ENCODE measurements around the gene MMP28. TPM values are rescaled to one million over a fixed set of nuclear protein-coding genes. Genes with fewer than 3 reads are reported as not detected.
A peak's percentile ranks its signal among the peaks of the same experiment; 100 is the strongest.

Gene MMP28
- 2.8 and 6.4 TPM in 2 replicates for total RNA-seq (2021)
- Bru-seq, nascent RNA = percentile 30 among the genes with signal in this experiment
- percentile 34 among the genes with signal in this experiment for BruChase-seq, experiment 1, labeled RNA remaining after a 2-hour chase
- percentile 25 among the genes with signal in this experiment for BruChase-seq, experiment 2, labeled RNA remaining after a 6-hour chase
- long read RNA-seq, partial matches to known transcripts = 0 of 2 reads
- long read RNA-seq, other reads (novel, unspliced or antisense) = 1 of 2 reads

DNA sequence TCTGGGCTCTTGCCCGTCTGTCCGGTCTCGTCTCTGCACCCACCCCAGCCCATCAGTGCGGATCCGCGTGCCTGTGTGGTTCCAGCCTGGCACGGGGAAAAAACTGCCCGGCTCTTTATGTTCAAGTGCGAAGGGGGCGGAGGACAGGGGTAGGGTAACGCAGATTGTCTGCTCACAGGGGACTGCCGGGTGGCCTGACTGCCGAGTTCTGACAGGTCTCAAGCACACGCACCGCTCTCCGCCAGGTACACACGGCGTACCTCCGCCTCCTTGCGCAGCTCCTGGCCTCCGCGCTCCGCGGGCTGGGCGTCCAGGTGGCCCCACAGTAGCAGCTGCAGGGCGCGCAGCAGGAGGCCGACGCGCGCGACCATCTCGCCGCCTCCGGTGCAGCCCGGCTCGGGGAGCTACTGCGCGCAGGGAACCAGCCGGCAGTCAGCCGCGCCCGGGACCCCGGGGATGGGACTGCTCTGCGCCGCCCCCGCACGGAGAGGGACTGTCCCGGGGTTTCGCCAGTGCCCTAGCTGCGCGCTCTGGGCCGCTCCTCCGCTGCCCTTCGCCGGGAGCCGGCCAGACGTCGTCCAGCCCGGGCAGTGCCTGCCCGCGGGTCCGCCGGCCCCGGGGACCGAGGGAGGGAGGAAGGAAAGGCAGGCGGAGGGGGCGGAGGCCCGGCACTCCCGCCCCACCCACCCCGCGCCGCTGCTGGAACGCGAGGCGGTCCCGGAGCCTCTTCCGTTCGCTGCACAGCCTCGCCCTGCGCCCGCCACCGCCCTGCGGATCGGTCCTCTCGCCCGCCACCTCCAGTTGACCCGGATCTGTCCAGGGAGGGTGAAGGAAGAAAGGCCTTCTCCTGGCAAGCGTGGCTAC is at the start of gene MMP28:
Gene MMP28, minus strand, starts transcription at position 635 of the 864 bp plus-strand sequence. Its CDS starts 264 bp downstream, at position 371.
- CTCF ChIA-PET = no interaction called here
- no peaks in the 10 kb centered on the region for H4K20me1 ChIP-seq (ENCODE audit: insufficient read depth)
- no peaks in the 10 kb centered on the region for H3K79me2 ChIP-seq (ENCODE audit: low read depth)
- DNase-seq = peak in 1 of 2 experiments; percentile 46
- H3K4me1 ChIP-seq (replicated peaks; ENCODE audit: insufficient read depth) = peaks cover 16% of the 10 kb centered on the region; the same call in 1 of the 2 replicates
- H3K4me3 ChIP-seq = peak within 1 kb of the TSS; percentile 65
- intact Hi-C loops (cut with micrococcal nuclease; ENCODE audit: unreplicated experiment) = no loop called here
- peaks cover 45% of the 10 kb centered on the region for H3K27me3 ChIP-seq (ENCODE audit: insufficient read depth, low read depth)
- no peaks in the 10 kb centered on the region for H3K36me3 ChIP-seq (ENCODE audit: low read depth)
- BruUV-seq (replicated peaks) = no TSS peak
- no peaks in the 10 kb centered on the region for H3K9me2 ChIP-seq (ENCODE audit: insufficient read depth)
- peak within 1 kb of the TSS; percentile 91 for H3K4me2 ChIP-seq
- peaks cover 16% of the 10 kb centered on the region; the same call in 1 of the 2 replicates for H3F3A ChIP-seq (ENCODE audit: insufficient read depth, low read depth)
- peak within 1 kb of the TSS; percentile 80; the same call in 1 of the 2 replicates for H2AFZ ChIP-seq
- H3K9me3 ChIP-seq (ENCODE audit: insufficient read depth, low read depth) = no peaks in the 10 kb centered on the region
- no peak within 1 kb of the TSS for H3K27ac ChIP-seq
- POLR2A ChIA-PET (ENCODE audit: unreplicated experiment) = interaction anchor here (0.7 kb wide), 1 partner anchor 63 kb away, joined by 4 read pairs; no protein-coding TSS in a partner anchor
- TF ChIP-seq, protein P1, sequence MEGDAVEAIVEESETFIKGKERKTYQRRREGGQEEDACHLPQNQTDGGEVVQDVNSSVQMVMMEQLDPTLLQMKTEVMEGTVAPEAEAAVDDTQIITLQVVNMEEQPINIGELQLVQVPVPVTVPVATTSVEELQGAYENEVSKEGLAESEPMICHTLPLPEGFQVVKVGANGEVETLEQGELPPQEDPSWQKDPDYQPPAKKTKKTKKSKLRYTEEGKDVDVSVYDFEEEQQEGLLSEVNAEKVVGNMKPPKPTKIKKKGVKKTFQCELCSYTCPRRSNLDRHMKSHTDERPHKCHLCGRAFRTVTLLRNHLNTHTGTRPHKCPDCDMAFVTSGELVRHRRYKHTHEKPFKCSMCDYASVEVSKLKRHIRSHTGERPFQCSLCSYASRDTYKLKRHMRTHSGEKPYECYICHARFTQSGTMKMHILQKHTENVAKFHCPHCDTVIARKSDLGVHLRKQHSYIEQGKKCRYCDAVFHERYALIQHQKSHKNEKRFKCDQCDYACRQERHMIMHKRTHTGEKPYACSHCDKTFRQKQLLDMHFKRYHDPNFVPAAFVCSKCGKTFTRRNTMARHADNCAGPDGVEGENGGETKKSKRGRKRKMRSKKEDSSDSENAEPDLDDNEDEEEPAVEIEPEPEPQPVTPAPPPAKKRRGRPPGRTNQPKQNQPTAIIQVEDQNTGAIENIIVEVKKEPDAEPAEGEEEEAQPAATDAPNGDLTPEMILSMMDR (conservative IDR thresholded peaks at IDR 0.05) = no peak
- TF ChIP-seq EZH2 (IDR thresholded peaks at IDR 0.05; ENCODE audit: low read depth) = no peak

GRCh38 chr17:35844547-35844946 is 49.1 kb upstream of the MMP28 start:
- Histone ChIP-seq H3K27me3 (ENCODE audit: insufficient read depth, low read depth) (no peaks in the 10 kb centered on the region), H4K20me1 (ENCODE audit: insufficient read depth) (peaks cover 68% of the 10 kb centered on the region), H3F3A (ENCODE audit: insufficient read depth, low read depth) (peaks cover 46% of the 10 kb centered on the region; the same call in 1 of the 2 replicates), H2AFZ (no peak overlapping the region), H3K4me2 (no peak overlapping the region), H3K36me3 (ENCODE audit: low read depth) (peaks cover 46% of the 10 kb centered on the region), H3K79me2 (ENCODE audit: low read depth) (no peaks in the 10 kb centered on the region), H3K4me1 (replicated peaks; ENCODE audit: insufficient read depth) (no peaks in the 10 kb centered on the region), H3K9me3 (ENCODE audit: insufficient read depth, low read depth) (no peaks in the 10 kb centered on the region), H3K4me3 (no peak overlapping the region), H3K27ac (no peak overlapping the region), H3K9me2 (ENCODE audit: insufficient read depth) (no peaks in the 10 kb centered on the region)
- POLR2A ChIA-PET (ENCODE audit: unreplicated experiment) = no interaction called here
- CTCF ChIA-PET = no interaction called here
- intact Hi-C loops (cut with micrococcal nuclease; ENCODE audit: unreplicated experiment) = no loop called here
- TSS peak; percentile 51 for BruUV-seq (replicated peaks)
- TF ChIP-seq, protein P1 (conservative IDR thresholded peaks at IDR 0.05) = no peak
- no peak for TF ChIP-seq EZH2 (IDR thresholded peaks at IDR 0.05; ENCODE audit: low read depth)
- no peak for DNase-seq

DNA sequence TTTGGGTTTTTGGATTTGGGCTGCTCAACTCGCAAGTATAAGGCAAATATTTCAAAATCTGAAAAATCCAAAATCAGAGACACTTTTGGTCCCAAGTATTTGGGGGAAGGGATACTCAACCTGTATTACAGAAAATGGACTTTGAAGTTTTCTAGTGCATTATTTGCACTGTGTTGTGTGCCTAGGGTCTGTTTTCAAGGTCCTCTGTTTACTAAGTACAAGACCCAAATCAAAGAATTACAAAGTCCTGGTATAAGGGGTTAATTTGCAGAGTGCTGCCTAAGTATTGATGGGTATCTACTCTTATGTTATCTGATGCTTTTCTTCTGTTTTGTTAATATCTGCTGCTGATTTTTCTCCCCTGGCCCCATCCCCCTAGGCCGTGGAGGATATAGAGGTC is 48.3 kb upstream of the MMP28 start:
- Histone ChIP-seq H3K79me2 (ENCODE audit: low read depth) (no peaks in the 10 kb centered on the region), H3K36me3 (ENCODE audit: low read depth) (peaks cover 46% of the 10 kb centered on the region), H3F3A (ENCODE audit: insufficient read depth, low read depth) (peaks cover 48% of the 10 kb centered on the region; the same call in 1 of the 2 replicates), H3K27ac (no peak overlapping the region), H3K9me2 (ENCODE audit: insufficient read depth) (no peaks in the 10 kb centered on the region), H4K20me1 (ENCODE audit: insufficient read depth) (peaks cover 64% of the 10 kb centered on the region), H2AFZ (no peak overlapping the region), H3K9me3 (ENCODE audit: insufficient read depth, low read depth) (no peaks in the 10 kb centered on the region), H3K4me3 (no peak overlapping the region), H3K4me1 (replicated peaks; ENCODE audit: insufficient read depth) (no peaks in the 10 kb centered on the region), H3K27me3 (ENCODE audit: insufficient read depth, low read depth) (no peaks in the 10 kb centered on the region), H3K4me2 (no peak overlapping the region)
- intact Hi-C loops (cut with micrococcal nuclease; ENCODE audit: unreplicated experiment) = no loop called here
- ChIA-PET CTCF (no interaction called here), POLR2A (ENCODE audit: unreplicated experiment) (no interaction called here)
- TF ChIP-seq EZH2 (IDR thresholded peaks at IDR 0.05; ENCODE audit: low read depth) = no peak
- TF ChIP-seq, protein P1 (conservative IDR thresholded peaks at IDR 0.05) = no peak
- no TSS peak for BruUV-seq (replicated peaks)
- no peak for DNase-seq
